Measurements from ENCODE around the gene DENND2C.
"Not testable (repeated sequence)": the region's sequence is repeated elsewhere in the genome, so short reads cannot be mapped to it uniquely, and the experiment has no call there.

Gene DENND2C

GRCh38 chr1:114609026-114609425 lies 60.8 kb downstream of the DENND2C start:
- no peak for DNase-seq
- TF ChIP-seq GATA1 (IDR thresholded peaks at IDR 0.05; ENCODE audit: low read depth, low read length) (no peak), POLR2A (IDR thresholded peaks at IDR 0.05; ENCODE audit: low read length) (no peak)

DNA sequence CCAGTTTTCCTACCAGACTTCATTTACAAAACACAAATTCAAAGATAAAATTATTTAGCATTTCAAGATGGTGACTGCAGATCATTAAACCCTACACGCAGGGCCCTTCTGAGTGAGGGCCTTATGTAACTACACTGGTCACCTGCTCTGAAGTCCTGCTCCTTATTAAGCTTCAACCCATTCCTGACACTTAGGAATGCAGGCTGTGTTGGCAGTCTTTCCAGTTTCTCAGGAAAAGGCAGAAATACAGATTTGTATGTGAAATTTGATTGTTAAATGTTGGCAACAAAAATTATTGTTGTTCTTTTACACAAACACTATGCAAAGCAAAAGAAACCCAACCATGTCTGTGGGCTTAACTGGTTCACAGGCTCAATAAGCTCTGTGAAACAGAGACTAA lies 62.6 kb downstream of the DENND2C start:
- TF ChIP-seq POLR2A (IDR thresholded peaks at IDR 0.05; ENCODE audit: low read length) (no peak), GATA1 (IDR thresholded peaks at IDR 0.05; ENCODE audit: low read depth, low read length) (no peak)
- DNase-seq: no peak

DNA sequence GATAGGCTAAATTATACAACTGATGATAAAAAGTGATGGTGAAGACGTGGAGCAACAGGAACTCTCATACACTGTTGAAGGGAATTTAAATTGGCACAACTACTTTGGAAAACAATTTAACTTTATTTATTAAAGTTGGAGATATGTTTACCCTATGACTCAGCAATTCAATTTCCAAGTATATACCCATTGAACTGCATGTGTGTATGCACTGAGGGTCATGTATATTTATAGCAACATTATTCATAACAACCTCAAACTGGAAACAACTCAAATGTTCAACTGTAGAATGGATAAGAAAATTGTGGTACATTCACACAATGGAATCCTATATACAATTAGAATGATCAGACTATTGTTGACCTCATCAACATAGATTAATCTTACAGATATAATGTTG lies 71.9 kb downstream of the DENND2C start:
- DNase-seq: no peak
- no peak for TF ChIP-seq POLR2A (IDR thresholded peaks at IDR 0.05; ENCODE audit: low read length)
- TF ChIP-seq GATA1 (IDR thresholded peaks at IDR 0.05; ENCODE audit: low read depth, low read length): no peak

DNA sequence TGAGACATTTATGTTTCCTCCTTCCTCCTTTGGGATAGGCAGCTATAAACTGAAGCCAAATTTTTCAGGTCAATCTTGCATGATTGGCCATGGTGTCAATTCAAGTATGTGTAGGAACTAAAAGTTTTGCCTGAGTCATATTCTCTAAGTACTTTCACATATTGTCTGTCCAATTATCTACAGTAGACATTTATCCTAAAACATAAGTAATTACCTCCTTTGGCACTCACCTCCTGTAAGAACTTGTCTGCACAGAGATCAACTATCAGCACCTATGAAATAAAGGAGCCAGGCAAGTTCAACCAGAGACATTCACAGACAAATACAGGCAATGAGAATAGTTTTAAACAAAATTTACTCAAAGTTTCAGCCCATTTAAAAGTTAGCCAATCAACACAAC lies 74.2 kb downstream of the DENND2C start:
- no peak for DNase-seq
- no peak for TF ChIP-seq GATA1 (IDR thresholded peaks at IDR 0.05; ENCODE audit: low read depth, low read length)
- no peak for TF ChIP-seq POLR2A (IDR thresholded peaks at IDR 0.05; ENCODE audit: low read length)

DNA sequence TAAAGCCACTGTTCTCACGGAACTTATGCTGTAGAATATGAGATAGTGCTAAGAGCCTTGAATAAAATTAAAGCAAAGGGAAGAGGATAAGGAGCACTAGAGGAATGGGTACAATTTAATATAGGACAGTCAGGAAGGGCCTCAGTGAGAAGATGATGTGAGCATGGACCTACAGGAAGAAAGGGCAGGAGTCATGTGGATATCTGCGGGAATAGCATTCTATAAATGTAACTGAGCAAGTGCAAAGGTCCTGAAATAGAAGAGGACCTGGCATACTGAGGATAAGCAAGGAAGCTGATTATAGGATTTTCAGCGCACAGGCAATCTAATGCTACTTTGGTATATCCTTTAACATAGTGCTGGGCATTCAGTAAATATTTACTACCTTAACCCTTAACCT lies 75.8 kb downstream of the DENND2C start:
- no peak for TF ChIP-seq POLR2A (IDR thresholded peaks at IDR 0.05; ENCODE audit: low read length)
- DNase-seq: no peak

- TF ChIP-seq POLR2A (IDR thresholded peaks at IDR 0.05; ENCODE audit: low read length): no peak
- no peak for TF ChIP-seq GATA1 (IDR thresholded peaks at IDR 0.05; ENCODE audit: low read depth, low read length)
These were observed 80.7 kb downstream of the DENND2C start for GRCh38 chr1:114589122-114589521.

DNA sequence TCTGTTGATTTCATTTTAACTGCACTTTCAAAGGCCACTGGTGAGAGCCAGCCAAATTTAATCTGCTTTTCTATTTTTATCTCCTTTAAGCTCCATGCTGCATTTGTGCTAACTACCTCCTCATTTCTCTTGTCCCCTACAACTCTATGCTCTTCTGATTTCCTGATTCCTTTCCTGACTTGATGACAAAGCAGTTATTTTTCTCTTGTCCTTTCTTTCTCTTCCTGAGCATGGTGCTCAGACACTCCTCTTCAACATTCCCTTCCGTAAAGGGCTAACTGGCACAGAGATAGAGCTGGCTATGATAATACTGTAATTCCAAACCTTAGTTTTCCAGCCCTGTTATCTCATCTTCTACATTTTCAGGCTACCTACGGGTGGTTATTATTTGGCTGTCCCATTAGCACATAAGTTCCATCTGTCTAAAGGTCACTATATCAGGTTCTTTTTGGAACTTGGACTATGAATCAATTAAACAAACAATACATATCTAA lies 81.6 kb downstream of the DENND2C start:
- no peak for DNase-seq
- TF ChIP-seq GATA1 (IDR thresholded peaks at IDR 0.05; ENCODE audit: low read depth, low read length) (no peak), POLR2A (IDR thresholded peaks at IDR 0.05; ENCODE audit: low read length) (no peak)

More at GRCh38 chr1:114589122-114589521, 80.7 kb downstream of the DENND2C start:
- DNase-seq: no peak

GRCh38 chr1:114587203-114587991 lies 82.5 kb downstream of the DENND2C start:
- no peak for DNase-seq
- TF ChIP-seq POLR2A (IDR thresholded peaks at IDR 0.05; ENCODE audit: low read length): no peak
- no peak for TF ChIP-seq GATA1 (IDR thresholded peaks at IDR 0.05; ENCODE audit: low read depth, low read length)

- no peak for TF ChIP-seq GATA1 (IDR thresholded peaks at IDR 0.05; ENCODE audit: low read depth, low read length)
- no peak for TF ChIP-seq POLR2A (IDR thresholded peaks at IDR 0.05; ENCODE audit: low read length)
- DNase-seq: no peak
These were observed 83.3 kb downstream of the DENND2C start for GRCh38 chr1:114586513-114587047.

- no peak for DNase-seq
- no peak for TF ChIP-seq GATA1 (IDR thresholded peaks at IDR 0.05; ENCODE audit: low read depth, low read length)
- no peak for TF ChIP-seq POLR2A (IDR thresholded peaks at IDR 0.05; ENCODE audit: low read length)
These were observed 84.6 kb downstream of the DENND2C start for GRCh38 chr1:114585231-114585630.

- TF ChIP-seq POLR2A (IDR thresholded peaks at IDR 0.05; ENCODE audit: low read length) (peak; percentile 93), GATA1 (IDR thresholded peaks at IDR 0.05; ENCODE audit: low read depth, low read length) (no peak)
- DNase-seq: peak; percentile 97 to 99
These were observed 88.2 kb downstream of the DENND2C start, which contains the start of gene BCAS2 for GRCh38 chr1:114581335-114582287. Gene BCAS2, minus strand, starts transcription at chr1:114581615. Its CDS starts 24 bp downstream, at chr1:114581591.

GRCh38 chr1:114574365-114574764 lies 95.5 kb downstream of the DENND2C start:
- no peak for TF ChIP-seq POLR2A (IDR thresholded peaks at IDR 0.05; ENCODE audit: low read length)
- TF ChIP-seq GATA1 (IDR thresholded peaks at IDR 0.05; ENCODE audit: low read depth, low read length): no peak
- no peak for DNase-seq

DNA sequence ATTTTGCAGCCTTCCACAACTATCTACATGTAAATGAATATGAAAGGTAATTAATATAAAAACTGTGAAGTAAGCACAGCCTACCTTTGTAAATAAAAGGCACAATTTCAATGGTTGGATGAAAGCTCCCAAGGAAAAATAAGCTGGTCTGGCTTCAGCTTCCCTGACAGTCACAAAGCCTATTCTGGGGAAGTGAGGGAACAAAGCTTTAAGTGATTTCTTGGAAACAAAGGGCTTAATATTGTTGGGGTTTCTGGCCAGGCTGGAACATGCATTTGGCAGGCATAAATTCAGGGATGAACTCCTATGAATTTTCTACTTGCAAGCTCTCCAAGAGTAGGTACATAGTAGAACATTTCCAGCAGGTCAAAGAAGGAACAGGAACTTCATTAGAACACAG lies 105.7 kb downstream of the DENND2C start:
- DNase-seq: no peak
- TF ChIP-seq POLR2A (IDR thresholded peaks at IDR 0.05; ENCODE audit: low read length) (no peak), GATA1 (IDR thresholded peaks at IDR 0.05; ENCODE audit: low read depth, low read length) (no peak)

DNA sequence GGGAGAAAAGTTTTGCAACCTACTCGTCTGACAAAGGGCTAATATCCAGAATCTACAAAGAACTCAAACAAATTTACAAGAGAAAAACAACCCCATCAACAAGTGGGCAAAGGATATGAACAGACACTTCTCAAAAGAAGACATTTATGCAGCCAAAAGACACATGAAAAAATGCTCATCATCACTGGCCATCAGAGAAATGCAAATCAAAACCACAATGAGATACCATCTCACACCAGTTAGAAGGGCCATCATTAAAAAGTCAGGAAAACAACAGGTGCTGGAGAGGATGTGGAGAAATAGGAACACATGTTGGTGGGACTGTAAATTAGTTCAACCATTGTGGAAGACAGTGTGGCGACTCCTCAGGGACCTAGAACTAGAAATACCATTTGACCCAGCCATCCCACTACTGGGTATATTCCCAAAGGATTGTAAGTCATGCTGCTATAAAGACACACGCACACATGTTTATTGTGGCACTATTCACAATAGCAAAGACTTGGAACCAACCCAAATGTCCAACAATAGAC lies 106.8 kb downstream of the DENND2C start:
- DNase-seq: not testable (repeated sequence)

All from erythroblast (primary cell).